CD4-positive, alpha-beta T cell treated with Interleukin-12 subunit alpha and Interleukin-12 subunit beta, for 1 hour (primary cell): ENCODE measurements around the gene MALSU1.

Experiments used
- DNase-seq: peaks from one replicate; pipeline ENCODE4 v3.0.0-alpha.2; 2020

MALSU1 gene

GRCh38 chr7:23337374-23337773 is 38.2 kb downstream of the MALSU1 start:
- no peak for DNase-seq

GRCh38 chr7:23338439-23338838 is 39.3 kb downstream of the MALSU1 start:
- DNase-seq, result no peak

- no peak for DNase-seq
These were observed 39.7 kb downstream of the MALSU1 start for GRCh38 chr7:23338863-23339262.

DNA sequence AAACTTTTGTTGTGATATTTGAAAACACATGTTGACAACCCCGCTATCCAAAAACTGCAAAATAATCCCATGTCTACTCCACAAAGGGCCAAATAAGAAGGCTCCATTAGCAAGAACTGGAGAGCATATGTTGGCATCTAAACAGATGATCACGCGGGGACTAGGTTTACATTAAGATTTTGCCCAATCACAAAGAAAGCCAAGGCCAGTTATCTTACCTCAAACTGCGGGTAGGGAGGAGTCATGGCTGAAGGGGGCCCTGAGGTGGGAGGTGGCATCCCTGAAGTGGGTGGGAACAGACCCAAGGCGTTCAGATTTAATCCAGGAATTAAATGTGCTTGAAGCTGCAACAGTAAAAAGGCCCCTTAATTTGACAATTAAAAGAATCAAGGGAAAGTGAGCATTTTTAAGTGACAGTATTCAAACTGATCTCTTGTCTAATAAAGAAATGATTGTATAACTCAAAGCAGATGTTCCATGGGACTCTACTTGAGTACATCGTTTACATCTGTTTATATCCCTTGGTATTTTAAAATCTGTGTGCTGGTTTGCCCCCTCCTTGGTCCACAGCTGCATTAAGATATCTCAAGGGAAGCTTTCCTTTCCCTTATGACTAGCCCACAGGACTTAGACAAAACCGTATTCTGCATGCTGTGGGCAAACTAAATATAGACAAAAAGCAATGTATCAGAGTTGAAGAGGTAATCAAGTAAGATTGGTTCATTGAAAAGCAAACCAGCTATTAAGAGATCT is 42.9 kb downstream of the MALSU1 start:
- no peak for DNase-seq

GRCh38 chr7:23343102-23343501 is 44.0 kb downstream of the MALSU1 start:
- no peak for DNase-seq

DNA sequence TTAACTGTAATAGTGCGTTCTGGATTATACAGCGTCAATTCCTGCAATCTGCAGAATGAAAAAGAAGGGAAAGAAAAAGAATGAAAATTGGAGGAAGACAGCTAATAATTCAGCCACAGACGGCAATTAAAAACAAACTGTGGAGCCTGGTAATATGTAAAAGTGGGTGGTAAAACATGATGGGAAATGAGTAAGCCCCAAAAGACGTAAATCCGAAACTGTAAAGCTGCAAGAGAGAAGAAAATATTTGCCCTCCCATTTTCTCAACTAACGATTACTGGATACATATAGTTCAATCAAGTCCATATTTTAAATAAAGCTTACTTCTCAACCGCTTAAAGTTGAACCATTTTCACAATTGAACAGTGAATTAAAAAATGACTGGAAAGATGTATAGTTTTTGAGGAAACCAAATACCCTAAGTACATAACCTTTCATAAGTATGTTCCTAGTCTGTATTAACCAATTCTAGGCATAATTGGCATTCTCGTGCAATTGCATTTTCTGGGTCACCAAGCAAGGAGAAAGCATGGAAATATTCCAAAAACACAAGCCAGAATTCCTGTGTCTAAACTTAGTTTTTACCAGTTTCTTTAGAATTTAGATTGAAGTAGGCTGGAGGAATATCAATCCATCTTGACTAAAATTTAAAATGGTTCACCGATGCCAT is 44.8 kb downstream of the MALSU1 start:
- DNase-seq, result no peak

GRCh38 chr7:23345601-23346000 is 46.5 kb downstream of the MALSU1 start:
- no peak for DNase-seq

- DNase-seq, result peak; percentile 36
These were observed 47.2 kb downstream of the MALSU1 start for GRCh38 chr7:23346316-23346715.

- no peak for DNase-seq
These were observed 48.0 kb downstream of the MALSU1 start for GRCh38 chr7:23347033-23347681.

- no peak for DNase-seq
These were observed 48.6 kb downstream of the MALSU1 start for GRCh38 chr7:23347682-23348180.

GRCh38 chr7:23349484-23350157 is 50.5 kb downstream of the MALSU1 start:
- no peak for DNase-seq

GRCh38 chr7:23350466-23350865 is 51.3 kb downstream of the MALSU1 start:
- DNase-seq, result no peak

- DNase-seq, result no peak
These were observed 54.0 kb downstream of the MALSU1 start for GRCh38 chr7:23353172-23353571.

GRCh38 chr7:23356168-23356567 is 57.0 kb downstream of the MALSU1 start:
- no peak for DNase-seq

DNA sequence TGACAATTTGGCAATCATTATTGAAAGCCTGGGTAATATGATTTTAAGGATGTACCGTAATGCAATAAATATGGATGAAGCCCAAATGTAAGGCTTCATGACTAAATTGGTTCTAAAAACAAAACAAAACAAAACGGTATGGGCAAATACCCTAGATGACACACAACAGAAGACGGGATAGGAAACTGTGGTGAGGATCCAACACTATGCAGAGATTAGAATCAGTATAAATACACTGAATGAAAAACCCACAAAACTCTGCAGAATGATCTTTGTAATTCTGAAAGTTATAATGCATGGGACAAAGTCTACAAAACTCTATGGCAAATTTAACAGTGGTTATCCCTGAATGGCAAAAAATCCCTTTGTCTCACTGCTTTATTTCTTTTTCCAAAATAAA is 57.6 kb downstream of the MALSU1 start:
- DNase-seq, result no peak

DNA sequence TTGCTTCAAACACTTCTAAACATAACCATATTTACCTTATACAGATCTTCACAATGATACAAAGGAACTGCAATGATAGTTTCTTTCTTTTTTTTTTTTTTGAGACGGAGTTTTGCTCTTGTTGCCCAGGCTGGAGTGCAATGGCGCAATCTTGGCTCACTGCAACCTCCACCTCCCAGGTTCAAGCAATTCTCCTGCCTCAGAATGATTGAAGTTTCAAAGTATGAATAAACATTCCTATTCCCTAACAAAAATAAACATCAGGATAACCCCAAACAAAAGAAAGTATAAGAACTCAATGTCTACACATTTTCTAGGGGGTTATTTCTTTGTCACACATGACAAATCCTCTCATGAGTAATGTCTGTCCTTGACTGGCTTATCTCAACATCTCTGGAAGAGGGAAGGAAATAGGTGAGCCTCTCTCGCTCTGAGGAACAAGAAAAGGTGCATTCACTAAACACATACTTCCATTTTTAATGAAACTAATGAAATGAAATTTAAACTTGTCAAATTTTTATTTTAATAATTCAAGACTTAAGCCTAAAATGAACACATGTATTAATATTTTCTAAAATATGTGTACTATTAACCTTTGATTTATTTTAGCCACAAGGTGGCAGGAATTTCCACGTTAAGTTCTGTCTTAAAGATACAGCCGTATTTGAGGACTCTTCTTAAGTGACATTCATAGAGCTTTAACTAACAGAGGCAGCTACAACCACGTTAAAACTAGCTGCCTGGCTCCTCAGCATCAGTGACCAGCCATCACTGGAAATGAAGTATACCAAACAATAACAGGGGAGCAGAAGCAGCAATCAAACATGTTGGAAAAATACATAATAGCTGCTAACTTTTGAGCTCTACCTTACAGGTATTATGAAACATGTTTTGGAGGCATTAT is 58.3 kb downstream of the MALSU1 start:
- DNase-seq, result peak; percentile 10

DNA sequence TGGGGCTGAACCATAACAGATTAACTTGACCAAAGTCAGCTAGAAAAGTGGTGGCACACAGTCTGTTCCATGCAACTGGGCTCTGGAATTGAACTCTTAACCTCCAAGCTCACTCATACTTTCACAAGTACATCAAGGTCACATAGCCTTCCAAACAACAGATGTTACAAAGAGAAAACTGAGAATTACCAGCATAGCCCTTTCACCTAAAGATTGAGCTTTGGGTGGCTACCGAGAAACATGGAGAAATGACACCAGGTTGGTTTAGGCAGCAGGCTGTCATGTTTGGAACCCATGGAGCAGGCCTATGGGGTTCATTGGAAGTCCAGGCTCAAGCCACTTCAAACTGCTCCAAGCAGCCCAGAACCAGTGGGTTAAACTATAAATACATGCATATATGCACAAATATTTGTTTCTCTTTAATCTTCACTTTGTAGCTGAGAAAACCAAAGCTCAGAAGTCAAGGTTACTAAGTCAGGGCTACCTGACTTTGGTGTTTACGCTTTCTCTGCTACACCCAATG is 59.1 kb downstream of the MALSU1 start:
- DNase-seq, result no peak
